Ovary (tissue), 3 donors: Measurements from ENCODE around the gene BASP1.
"Not testable (repeated sequence)": the region's sequence is repeated elsewhere in the genome, so short reads cannot be mapped to it uniquely, and the experiment has no call there.

Experiments
- EP300 ChIP-seq: sonication (generic); formaldehyde crosslinking; IDR thresholded peaks from one replicate; pipeline ENCODE4 v1.6.1; 2017; ENCODE audit warnings: antibody characterized with exemption
- POLR2A ChIP-seq: fragments of 450-650 bp; IDR thresholded peaks from one replicate; pipeline ENCODE4 v1.6.1; 2017; ENCODE audit warnings: antibody characterized with exemption, mild to moderate bottlenecking, moderate library complexity
- TF ChIP-seq, protein P1 (sequence below), 3 donors: fragments of 450-650 bp in 2 of 3; fragments of 200-600 bp in 1 of 3; IDR thresholded peaks; one replicate each; pipeline versions ENCODE4 v1.5.1 to v1.8.0; 2016 to 2022; ENCODE audit warnings: antibody characterized with exemption in 3 of 3, mild to moderate bottlenecking in 1 of 3
- donor health status: DM: no; HTN: no; CAD: no.

DNA sequence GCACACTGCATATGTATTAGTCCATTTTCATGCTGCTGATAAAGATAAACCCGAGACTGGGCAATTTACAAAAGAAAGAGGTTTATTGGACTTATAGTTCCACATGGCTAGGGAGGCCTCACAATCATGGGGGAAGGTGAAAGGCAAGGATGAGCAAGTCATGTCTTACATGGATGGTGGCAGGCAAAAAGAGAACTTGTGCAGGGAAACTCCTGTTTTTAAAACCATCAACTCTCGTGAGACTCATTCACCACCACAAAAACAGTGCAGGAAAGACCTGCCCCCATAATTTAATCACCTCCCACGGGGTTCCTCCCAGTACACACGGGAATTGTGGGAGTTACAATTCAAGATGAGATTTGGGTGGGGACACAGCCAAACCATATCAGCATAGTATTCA is 41.6 kb downstream of the BASP1 start:
- TF ChIP-seq, protein P1, sequence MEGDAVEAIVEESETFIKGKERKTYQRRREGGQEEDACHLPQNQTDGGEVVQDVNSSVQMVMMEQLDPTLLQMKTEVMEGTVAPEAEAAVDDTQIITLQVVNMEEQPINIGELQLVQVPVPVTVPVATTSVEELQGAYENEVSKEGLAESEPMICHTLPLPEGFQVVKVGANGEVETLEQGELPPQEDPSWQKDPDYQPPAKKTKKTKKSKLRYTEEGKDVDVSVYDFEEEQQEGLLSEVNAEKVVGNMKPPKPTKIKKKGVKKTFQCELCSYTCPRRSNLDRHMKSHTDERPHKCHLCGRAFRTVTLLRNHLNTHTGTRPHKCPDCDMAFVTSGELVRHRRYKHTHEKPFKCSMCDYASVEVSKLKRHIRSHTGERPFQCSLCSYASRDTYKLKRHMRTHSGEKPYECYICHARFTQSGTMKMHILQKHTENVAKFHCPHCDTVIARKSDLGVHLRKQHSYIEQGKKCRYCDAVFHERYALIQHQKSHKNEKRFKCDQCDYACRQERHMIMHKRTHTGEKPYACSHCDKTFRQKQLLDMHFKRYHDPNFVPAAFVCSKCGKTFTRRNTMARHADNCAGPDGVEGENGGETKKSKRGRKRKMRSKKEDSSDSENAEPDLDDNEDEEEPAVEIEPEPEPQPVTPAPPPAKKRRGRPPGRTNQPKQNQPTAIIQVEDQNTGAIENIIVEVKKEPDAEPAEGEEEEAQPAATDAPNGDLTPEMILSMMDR (IDR thresholded peaks at IDR 0.05) = not testable (repeated sequence)
- TF ChIP-seq POLR2A, EP300: not testable (repeated sequence)
